ENCODE data around the gene RBM17. TPM values are rescaled to one million over a fixed set of nuclear protein-coding genes. Genes with fewer than 3 reads are reported as not detected.

Gene RBM17
- total RNA-seq, 4 donors from 2014 or later, result 58.2 to 97.9 (median 80.0) TPM

DNA sequence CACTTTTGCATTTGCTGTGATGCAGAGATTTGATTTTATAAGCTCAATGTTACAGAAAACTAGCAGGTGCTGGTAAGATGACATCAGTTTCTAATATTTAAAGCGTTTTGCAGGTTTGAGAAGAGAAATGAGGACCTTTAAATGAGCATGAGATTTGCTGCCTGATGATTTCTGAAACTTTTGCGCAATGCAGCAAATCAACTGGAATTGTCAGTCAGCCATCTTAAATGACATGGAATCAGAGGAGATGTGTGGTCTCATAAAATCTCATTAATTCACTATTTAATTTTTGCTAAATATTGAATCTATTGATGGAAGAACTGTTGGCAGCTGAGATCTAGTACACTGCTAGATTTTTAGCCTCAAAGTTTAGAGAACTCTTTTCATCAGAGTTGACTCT lies 3.9 kb downstream of the RBM17 start:
- no peak for DNase-seq (ENCODE audit: low spot score)
- no peak for ATAC-seq (ENCODE audit: low FRiP score)
- TF ChIP-seq, protein P1, sequence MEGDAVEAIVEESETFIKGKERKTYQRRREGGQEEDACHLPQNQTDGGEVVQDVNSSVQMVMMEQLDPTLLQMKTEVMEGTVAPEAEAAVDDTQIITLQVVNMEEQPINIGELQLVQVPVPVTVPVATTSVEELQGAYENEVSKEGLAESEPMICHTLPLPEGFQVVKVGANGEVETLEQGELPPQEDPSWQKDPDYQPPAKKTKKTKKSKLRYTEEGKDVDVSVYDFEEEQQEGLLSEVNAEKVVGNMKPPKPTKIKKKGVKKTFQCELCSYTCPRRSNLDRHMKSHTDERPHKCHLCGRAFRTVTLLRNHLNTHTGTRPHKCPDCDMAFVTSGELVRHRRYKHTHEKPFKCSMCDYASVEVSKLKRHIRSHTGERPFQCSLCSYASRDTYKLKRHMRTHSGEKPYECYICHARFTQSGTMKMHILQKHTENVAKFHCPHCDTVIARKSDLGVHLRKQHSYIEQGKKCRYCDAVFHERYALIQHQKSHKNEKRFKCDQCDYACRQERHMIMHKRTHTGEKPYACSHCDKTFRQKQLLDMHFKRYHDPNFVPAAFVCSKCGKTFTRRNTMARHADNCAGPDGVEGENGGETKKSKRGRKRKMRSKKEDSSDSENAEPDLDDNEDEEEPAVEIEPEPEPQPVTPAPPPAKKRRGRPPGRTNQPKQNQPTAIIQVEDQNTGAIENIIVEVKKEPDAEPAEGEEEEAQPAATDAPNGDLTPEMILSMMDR (IDR thresholded peaks at IDR 0.05), result no peak

DNA sequence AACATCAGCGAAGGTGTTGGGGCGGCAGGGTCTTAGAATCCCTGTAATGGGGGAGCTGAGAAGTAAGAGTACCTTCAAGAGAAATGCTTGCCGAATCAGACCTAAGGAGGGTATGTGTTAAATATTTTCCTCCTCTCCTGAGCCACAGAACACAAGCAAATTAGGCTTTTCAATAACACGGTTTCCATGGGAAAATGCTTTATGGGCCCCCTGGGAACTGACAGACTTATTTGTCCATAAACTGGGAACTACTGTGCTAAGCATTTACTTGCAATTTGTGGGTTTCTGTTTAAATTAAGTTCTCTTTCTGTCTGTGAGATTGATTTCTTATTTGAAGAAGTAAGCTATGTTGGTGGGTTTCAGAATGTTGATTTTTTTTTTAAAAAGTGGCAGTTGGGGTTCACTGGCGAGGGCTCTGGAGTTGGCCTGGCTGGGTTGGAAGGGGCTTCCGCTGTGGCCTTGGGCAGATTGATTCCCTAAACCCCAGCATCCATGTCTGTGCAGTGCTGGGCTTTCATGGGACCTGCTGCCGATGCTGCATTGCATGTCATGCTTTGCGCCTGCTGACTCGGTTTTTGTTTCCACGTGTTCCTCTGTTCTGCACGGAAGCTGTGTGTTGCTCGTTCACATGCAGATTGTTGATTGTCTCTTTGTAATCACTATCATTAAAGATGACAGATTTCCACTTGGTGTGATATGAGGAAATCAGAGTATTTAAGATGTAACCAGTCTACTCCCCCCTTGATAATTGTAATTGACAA lies 7.2 kb downstream of the RBM17 start:
- ATAC-seq (ENCODE audit: low FRiP score) (no peak), DNase-seq (ENCODE audit: low spot score) (no peak)
- TF ChIP-seq, protein P1 (IDR thresholded peaks at IDR 0.05), result no peak

DNA sequence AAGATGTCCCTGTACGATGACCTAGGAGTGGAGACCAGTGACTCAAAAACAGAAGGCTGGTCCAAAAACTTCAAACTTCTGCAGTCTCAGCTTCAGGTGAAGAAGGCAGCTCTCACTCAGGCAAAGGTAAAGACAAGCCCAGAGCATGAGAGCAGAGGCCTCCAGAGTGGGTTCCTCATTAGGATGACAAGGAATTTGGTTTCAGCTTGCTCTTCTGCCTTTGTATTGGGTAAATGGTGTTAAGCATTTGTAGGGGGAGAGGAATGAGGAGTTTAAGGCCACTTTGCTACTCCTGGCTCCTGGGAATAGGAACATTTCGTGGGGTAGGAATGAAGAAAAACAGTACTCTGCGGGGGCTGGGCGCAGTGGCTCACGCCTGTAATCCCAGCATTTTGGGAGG lies 8.2 kb downstream of the RBM17 start:
- DNase-seq (ENCODE audit: low spot score) (no peak), ATAC-seq (ENCODE audit: low FRiP score) (no peak)
- TF ChIP-seq, protein P1 (IDR thresholded peaks at IDR 0.05), result no peak

DNA sequence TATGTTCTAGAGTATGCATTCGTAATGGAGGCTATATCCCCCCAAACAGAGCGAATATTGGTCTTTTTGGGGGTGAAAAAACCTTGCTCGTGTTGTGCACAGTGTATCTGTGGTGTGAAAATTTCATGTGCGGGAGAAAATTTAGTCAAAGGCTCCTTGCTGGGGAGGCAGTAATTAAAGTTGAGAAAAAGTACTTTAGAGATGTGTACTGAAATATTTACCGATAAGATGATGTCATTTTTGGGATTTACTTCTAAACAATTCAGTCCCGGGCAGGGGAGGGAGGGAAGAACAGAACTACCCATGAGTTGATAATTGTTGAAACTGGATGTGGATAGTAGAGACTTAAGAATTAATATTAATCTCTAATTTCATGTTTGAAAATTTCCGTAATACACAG lies 9.3 kb downstream of the RBM17 start:
- no peak for DNase-seq (ENCODE audit: low spot score)
- no peak for ATAC-seq (ENCODE audit: low FRiP score)
- TF ChIP-seq, protein P1 (IDR thresholded peaks at IDR 0.05), result no peak

DNA sequence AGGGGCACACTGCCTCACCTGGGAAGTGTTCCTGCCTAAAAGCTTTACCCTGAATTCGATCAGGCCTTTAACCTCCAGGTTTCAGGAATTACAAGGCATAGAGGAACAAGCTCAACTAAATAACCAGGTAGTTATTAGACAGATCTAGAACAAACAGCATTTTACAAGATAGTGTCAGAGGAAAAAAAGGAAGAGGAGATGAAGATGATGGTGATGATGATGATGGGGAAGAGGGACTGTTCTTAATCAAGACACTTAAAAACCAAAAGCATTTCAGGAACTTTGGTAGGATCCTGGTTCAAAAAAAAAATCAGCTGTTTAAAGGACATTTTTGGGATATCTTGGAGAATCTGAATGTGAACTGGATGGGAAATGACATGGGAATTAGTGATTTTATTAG lies 11.5 kb downstream of the RBM17 start:
- DNase-seq (ENCODE audit: low spot score) (no peak), ATAC-seq (ENCODE audit: low FRiP score) (no peak)
- TF ChIP-seq, protein P1 (IDR thresholded peaks at IDR 0.05), result no peak

DNA sequence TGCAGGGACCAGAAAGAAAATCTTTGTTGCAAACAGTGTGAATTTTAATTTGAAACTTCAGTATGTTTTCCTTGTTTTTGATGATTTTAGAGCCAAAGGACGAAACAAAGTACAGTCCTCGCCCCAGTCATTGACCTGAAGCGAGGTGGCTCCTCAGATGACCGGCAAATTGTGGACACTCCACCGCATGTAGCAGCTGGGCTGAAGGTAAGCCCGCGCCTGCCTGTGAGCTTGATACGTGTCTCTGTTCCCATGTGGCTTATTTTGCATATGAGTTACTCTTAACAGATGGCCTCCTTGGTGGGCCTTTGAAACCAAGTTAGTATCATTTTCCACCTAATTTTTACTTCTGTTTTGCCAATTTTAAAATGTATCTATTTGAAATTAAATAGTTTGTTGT lies 12.3 kb downstream of the RBM17 start:
- ATAC-seq (ENCODE audit: low FRiP score) (no peak), DNase-seq (ENCODE audit: low spot score) (no peak)
- TF ChIP-seq, protein P1 (IDR thresholded peaks at IDR 0.05), result no peak

DNA sequence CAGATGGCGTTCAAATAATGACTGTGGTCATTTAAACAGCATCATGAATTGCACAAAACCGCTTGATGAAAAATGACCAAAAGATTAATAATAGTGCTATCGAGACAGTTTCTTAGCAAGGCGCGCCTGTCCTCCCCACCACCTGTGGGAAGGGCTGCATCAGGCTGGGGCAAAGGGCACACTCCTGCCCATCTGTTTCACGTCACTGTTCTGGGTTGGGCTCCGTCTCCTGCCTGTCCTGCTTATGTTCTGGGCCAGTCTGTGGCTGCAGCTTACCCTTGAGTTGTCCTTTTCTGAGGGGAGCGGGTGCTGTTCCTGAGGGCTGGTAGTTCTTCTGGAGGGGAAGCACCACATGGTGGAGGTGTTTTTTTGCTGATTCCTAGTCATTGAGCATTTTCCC lies 13.3 kb downstream of the RBM17 start:
- no peak for DNase-seq (ENCODE audit: low spot score)
- TF ChIP-seq, protein P1 (IDR thresholded peaks at IDR 0.05), result no peak
- ATAC-seq (ENCODE audit: low FRiP score), result no peak
